ENCODE measurements around the gene KCTD2. TPM values are rescaled to one million over a fixed set of nuclear protein-coding genes. Genes with fewer than 3 reads are reported as not detected.

Gene KCTD2
- total and polyA plus RNA-seq, 2 of the 13 experiments (the other 11 are each of a cell fraction or from before 2014, with no cell fraction given): 28.3 to 32.6 TPM

GRCh38 chr17:75033346-75034235 lies 13.4 kb upstream of the KCTD2 start (continued):
- TF ChIP-seq ETV5 (CRISPR knock-in tag; IDR thresholded peaks at IDR 0.05; ENCODE audit: borderline replicate concordance) (peak; percentile 73; the same call in 1 of the 2 replicates), FIP1L1 (IDR thresholded peaks at IDR 0.05; ENCODE audit: borderline replicate concordance, insufficient read depth, low read depth, low read length) (no peak), ZNF124 (CRISPR knock-in tag; IDR thresholded peaks at IDR 0.05) (no peak; the same call in 1 of the 2 replicates), TFE3 (CRISPR knock-in tag; IDR thresholded peaks at IDR 0.05) (peak; percentile 89), SIN3B (IDR thresholded peaks at IDR 0.05; ENCODE audit: low read length) (no peak; the same call in 1 of the 2 replicates), FLYWCH1 (CRISPR knock-in tag; IDR thresholded peaks at IDR 0.05) (peak; percentile 64; the same call in 1 of the 2 replicates), NR2F2 (IDR thresholded peaks at IDR 0.05; ENCODE audit: borderline replicate concordance, low read depth) (peak; percentile 57; the same call in 1 of the 2 replicates), ADNP (CRISPR knock-in tag; IDR thresholded peaks at IDR 0.05) (no peak), ZNF10 (CRISPR knock-in tag; IDR thresholded peaks at IDR 0.05; ENCODE audit: borderline replicate concordance, low read depth) (no peak), FOXK2 (IDR thresholded peaks at IDR 0.05) (no peak), CBFB (CRISPR knock-in tag; IDR thresholded peaks at IDR 0.05) (peak; percentile 88; the same call in 1 of the 2 replicates), GMEB2 (CRISPR knock-in tag; IDR thresholded peaks at IDR 0.05; ENCODE audit: low read depth) (no peak), KDM5A (IDR thresholded peaks at IDR 0.05; ENCODE audit: borderline replicate concordance, low read length) (peak; percentile 47; the same call in 1 of the 2 replicates), ZNF609 (CRISPR knock-in tag; IDR thresholded peaks at IDR 0.05; ENCODE audit: borderline replicate concordance) (peak; percentile 16; the same call in 1 of the 2 replicates), ZNF782 (CRISPR knock-in tag; IDR thresholded peaks at IDR 0.05; ENCODE audit: borderline replicate concordance) (peak; percentile 33; the same call in 1 of the 2 replicates), ZNF562 (CRISPR knock-in tag; IDR thresholded peaks at IDR 0.05; ENCODE audit: borderline replicate concordance) (no peak), ZNF883 (CRISPR knock-in tag; IDR thresholded peaks at IDR 0.05; ENCODE audit: not compliant biosample characterization) (no peak)
- TF ChIP-seq, protein P1, sequence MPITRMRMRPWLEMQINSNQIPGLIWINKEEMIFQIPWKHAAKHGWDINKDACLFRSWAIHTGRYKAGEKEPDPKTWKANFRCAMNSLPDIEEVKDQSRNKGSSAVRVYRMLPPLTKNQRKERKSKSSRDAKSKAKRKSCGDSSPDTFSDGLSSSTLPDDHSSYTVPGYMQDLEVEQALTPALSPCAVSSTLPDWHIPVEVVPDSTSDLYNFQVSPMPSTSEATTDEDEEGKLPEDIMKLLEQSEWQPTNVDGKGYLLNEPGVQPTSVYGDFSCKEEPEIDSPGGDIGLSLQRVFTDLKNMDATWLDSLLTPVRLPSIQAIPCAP (CRISPR knock-in tag; IDR thresholded peaks at IDR 0.05; ENCODE audit: low read depth): 0 out of 2 replicates have a peak, but pooled peaks have one; percentile 40

Measured in HepG2 (cell line).